IMR-90 (cell line): ENCODE measurements around the gene SLC25A12. TPM values are rescaled to one million over a fixed set of nuclear protein-coding genes. Genes with fewer than 3 reads are reported as not detected.

Source experiments
- ATAC-seq: fragments of 200-7000 bp; cut with Tn5 transposase; 2 replicates; pipeline ENCODE4 v1.9.1; 2020; ENCODE audit warnings: low read depth, mild to moderate bottlenecking, moderate library complexity
- BruUV-seq: library from RNA; stranded (reverse); fragments of 400-500 nt; replicated peaks from 2 replicates; lab custom pipeline; 2021; lab: Mats Ljungman, UMichigan
- CTCF ChIA-PET: fragments of 300-600 bp; formaldehyde crosslinking; extraction: SDS; loops from one replicate; lab custom pipeline; 2021; ENCODE audit warnings: antibody characterized with exemption; lab: Yijun Ruan, JAX
- POLR2A ChIA-PET: fragments of 300-600 bp; sonication (Branson Sonifier 250); formaldehyde crosslinking; loops from one replicate; lab custom pipeline; 2022; ENCODE audit warnings: antibody characterized with exemption; ENCODE audit not compliant: unreplicated experiment; lab: Charles Lee
- DNase-seq: peaks from one replicate; pipeline ENCODE4 v3.0.0; 2013
- H2AFZ ChIP-seq: replicated peaks from 2 replicates; pipeline ENCODE3; 2013; ENCODE audit warnings: low read length, mild to moderate bottlenecking; ENCODE audit not compliant: poor library complexity
- H2AK5ac ChIP-seq: 2 replicates; pipeline ENCODE4 v1.6.1; 2013; ENCODE audit warnings: low read depth, low read length, inconsistent platforms
- H2AK9ac ChIP-seq: replicated peaks from 2 replicates; pipeline ENCODE3; 2013; ENCODE audit warnings: mild to moderate bottlenecking, low read depth, low read length, moderate library complexity; ENCODE audit not compliant: poor library complexity
- H2BK120ac ChIP-seq: 2 replicates; pipeline ENCODE4 v1.6.1; 2013; ENCODE audit warnings: low read depth, low read length, inconsistent platforms
- H2BK15ac ChIP-seq: 3 replicates; pipeline ENCODE4 v1.6.1; 2013; ENCODE audit warnings: low read depth, low read length, inconsistent platforms
- H2BK20ac ChIP-seq: 2 replicates; pipeline ENCODE4 v1.6.1; 2013; ENCODE audit warnings: low read depth, mild to moderate bottlenecking, inconsistent platforms, low read length, moderate library complexity
- H2BK5ac ChIP-seq: 2 replicates; pipeline ENCODE4 v1.6.1; 2013; ENCODE audit warnings: mild to moderate bottlenecking, low read depth, low read length, inconsistent platforms; ENCODE audit not compliant: poor library complexity, severe bottlenecking
- H3K14ac ChIP-seq: replicated peaks from 2 replicates; pipeline ENCODE4 v1.6.1; 2013; ENCODE audit warnings: low read depth, low read length, inconsistent platforms
- H3K18ac ChIP-seq: 2 replicates; pipeline ENCODE4 v1.6.1; 2013; ENCODE audit warnings: low read depth, low read length, control low read depth
- H3K23ac ChIP-seq: 2 replicates; pipeline ENCODE4 v1.6.1; 2013; ENCODE audit warnings: low read depth, low read length, inconsistent platforms
- H3K27ac ChIP-seq: 2 replicates; pipeline ENCODE4 v1.5.1; 2013; ENCODE audit warnings: mild to moderate bottlenecking, control low read depth, low read length; ENCODE audit not compliant: insufficient read depth
- H3K27me3 ChIP-seq: 2 replicates; pipeline ENCODE4 v1.6.1; 2013; ENCODE audit warnings: low read length; ENCODE audit not compliant: control insufficient read depth, insufficient read depth
- H3K36me3 ChIP-seq: 2 replicates; pipeline ENCODE4 v1.6.1; 2013; ENCODE audit warnings: low read length, mixed read lengths; ENCODE audit not compliant: control insufficient read depth, insufficient read depth
- H3K4ac ChIP-seq: 2 replicates; pipeline ENCODE4 v1.6.1; 2013; ENCODE audit warnings: low read depth, low read length, inconsistent platforms
- H3K4me1 ChIP-seq: 2 replicates; pipeline ENCODE4 v1.6.1; 2013; ENCODE audit warnings: low read length, mixed read lengths; ENCODE audit not compliant: control insufficient read depth, insufficient read depth
- H3K4me2 ChIP-seq: 2 replicates; pipeline ENCODE4 v1.6.1; 2013; ENCODE audit warnings: low read depth, mild to moderate bottlenecking, control low read depth, low read length, moderate library complexity
- H3K4me3 ChIP-seq: 2 replicates; pipeline ENCODE4 v1.5.1; 2013; ENCODE audit warnings: low read depth, mild to moderate bottlenecking, control low read depth, low read length, moderate library complexity; ENCODE audit not compliant: insufficient read depth
- H3K56ac ChIP-seq: 2 replicates; pipeline ENCODE4 v1.6.1; 2013; ENCODE audit warnings: low read length, inconsistent platforms; ENCODE audit not compliant: insufficient read depth; ENCODE audit errors: extremely low read depth
- H3K79me1 ChIP-seq, 2 experiments: 2 replicates each; pipeline ENCODE4 v1.6.1; 2013; ENCODE audit warnings: low read length in 2 of 2, inconsistent platforms in 1 of 2, low read depth in 1 of 2
- H3K9ac ChIP-seq: 2 replicates; pipeline ENCODE4 v1.6.1; 2013; ENCODE audit warnings: low read depth, low read length, control low read depth
- H3K9me1 ChIP-seq: 2 replicates; pipeline ENCODE4 v1.6.1; 2013; ENCODE audit warnings: low read length, inconsistent platforms; ENCODE audit not compliant: insufficient read depth
- H3K9me3 ChIP-seq: 2 replicates; pipeline ENCODE4 v1.6.1; 2013; ENCODE audit warnings: low read length; ENCODE audit not compliant: control insufficient read depth, insufficient read depth
- H4K20me1 ChIP-seq: 2 replicates; pipeline ENCODE4 v1.6.1; 2013; ENCODE audit warnings: low read length, inconsistent platforms; ENCODE audit not compliant: insufficient read depth
- H4K5ac ChIP-seq: 2 replicates; pipeline ENCODE4 v1.6.1; 2013; ENCODE audit warnings: mild to moderate bottlenecking, low read depth, low read length, control low read depth
- H4K8ac ChIP-seq, 2 experiments: 2 replicates each; pipeline ENCODE4 v1.6.1; 2013; ENCODE audit warnings: low read depth in 2 of 2, low read length in 2 of 2, control low read depth in 1 of 2, inconsistent platforms in 1 of 2
- H4K91ac ChIP-seq: 2 replicates; pipeline ENCODE4 v1.6.1; 2013; ENCODE audit warnings: low read depth, low read length, inconsistent platforms; ENCODE audit not compliant: insufficient read depth
- CTCF ChIP-seq: conservative IDR thresholded peaks from 2 replicates; pipeline ENCODE4 v1.5.1; 2012; ENCODE audit warnings: mild to moderate bottlenecking, low read depth, low read length, improper control_type of control experiment
- ELK1 ChIP-seq: fragments of 150-350 bp; IDR thresholded peaks from 2 replicates; pipeline ENCODE4 v1.6.1; 2016; ENCODE audit warnings: low read depth, mild to moderate bottlenecking, low read length, moderate library complexity, borderline replicate concordance
- USF2 ChIP-seq: fragments of 150-350 bp; IDR thresholded peaks from 2 replicates; pipeline ENCODE4 v1.6.1; 2017; ENCODE audit warnings: mild to moderate bottlenecking, antibody characterized with exemption, low read length, low read depth
- WGBS, 2 experiments: methylation state at CpG; one replicate each; pipeline versions ENCODE4 v1.1.5 to v1.1.7; 2013; ENCODE audit warnings: missing lambda C conversion rate in 2 of 2; ENCODE audit not compliant: insufficient read length in 1 of 2; ENCODE audit errors: extremely low coverage in 2 of 2; 5-methylcytosine and 5-hydroxymethylcytosine counted together
- dilution Hi-C: fragments of 300-500 bp; cut with HindIII; formaldehyde crosslinking; loops from one replicate; pipeline ENCODE4 v1.14.3; 2018; ENCODE audit warnings: low sequenced_read_pairs; ENCODE audit not compliant: unreplicated experiment
- in situ Hi-C: fragments of 300-500 bp; cut with MboI; formaldehyde crosslinking; loops from 3 replicates; pipeline ENCODE4 v1.14.3; 2019; ENCODE audit warnings: low sequenced_read_pairs, inconsistent platforms, mixed read lengths
- intact Hi-C: fragments of 100-400 bp; cut with micrococcal nuclease; formaldehyde crosslinking; loops from 2 replicates; pipeline ENCODE4 v1.10.0; 2022
- polyA plus RNA-seq, 3 experiments: library from polyadenylated mRNA; depleted of rRNA; stranded (reverse); fragments of >200 nt; gene quantifications; 2 replicates each; pipeline ENCODE4 v1.2.3, GENCODE V29; 2012; ENCODE audit warnings: low replicate concordance in 1 of 3
- total RNA-seq: library from RNA; depleted of rRNA; stranded (reverse); fragments of >200 nt; gene quantifications from 2 replicates; pipeline ENCODE4 v1.2.3, GENCODE V29; 2012

Gene SLC25A12
- total and polyA plus RNA-seq, 2 of the 4 experiments (the other 2 are of a cell fraction): 16.3 to 17.6 TPM

DNA sequence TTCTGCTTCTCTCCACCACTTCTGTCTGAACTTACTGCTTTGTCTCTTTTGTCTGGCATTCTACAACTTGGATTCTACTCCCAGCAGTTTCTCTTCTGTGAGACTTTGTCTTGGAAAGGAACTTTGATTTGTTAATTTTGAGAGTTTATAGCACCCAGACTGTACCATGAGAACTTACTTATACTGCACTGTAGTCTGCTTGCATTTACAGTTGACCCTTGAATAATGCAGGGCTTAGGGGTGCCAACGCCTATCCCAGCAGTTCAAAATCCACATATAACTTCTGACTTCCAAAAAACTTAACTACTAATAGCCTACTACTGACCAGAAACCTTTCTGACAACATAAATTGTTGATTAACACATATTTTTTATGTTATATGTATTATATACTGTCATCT, 151.3 kb downstream of the SLC25A12 start:
- Histone ChIP-seq H2BK5ac (no peak overlapping the region), H3K36me3 (peaks cover 30% of the 10 kb centered on the region), H3K27ac (no peak overlapping the region), H3K4me2 (no peak overlapping the region), H3K9me3 (no peaks in the 10 kb centered on the region), H4K91ac (no peak overlapping the region), H4K20me1 (peaks cover 9% of the 10 kb centered on the region; the same call in 1 of the 2 replicates), H3K56ac (no peak overlapping the region), H4K5ac (no peak overlapping the region), H2BK120ac (no peak overlapping the region), H3K4me1 (peaks cover 4% of the 10 kb centered on the region; the same call in 1 of the 2 replicates), H3K23ac (no peak overlapping the region), H3K79me1 (peaks cover 19 to 21% of the 10 kb centered on the region in 2 experiments), H2AFZ (no peak overlapping the region), H4K8ac (no peak overlapping the region), H3K18ac (no peak overlapping the region), H3K4ac (no peak overlapping the region), H2AK9ac (no peak overlapping the region), H2BK20ac (no peak overlapping the region), H3K4me3 (no peak overlapping the region), H2BK15ac (no peak overlapping the region), H2AK5ac (no peak overlapping the region), H3K27me3 (no peaks in the 10 kb centered on the region), H3K14ac (no peak overlapping the region), H3K9ac (no peak overlapping the region), H3K9me1 (0 out of 2 replicates have a peak, but pooled peaks cover 3% of the 10 kb centered on the region)
- CTCF ChIA-PET: no interaction called here
- WGBS, 2 experiments: no CpG with 5 or more reads among the region's 1 CpG
- dilution Hi-C loops (no loop called here), intact Hi-C loops (no loop called here), in situ Hi-C loops (no loop called here)
- BruUV-seq: no TSS peak
- ATAC-seq (no peak), DNase-seq (no peak)
- TF ChIP-seq USF2 (no peak), CTCF (no peak), ELK1 (no peak)
- POLR2A ChIA-PET: no interaction called here
